Measurements from ENCODE around the gene COX19. TPM values are rescaled to one million over a fixed set of nuclear protein-coding genes. Genes with fewer than 3 reads are reported as not detected.
A peak's percentile ranks its signal among the peaks of the same experiment; 100 is the strongest.

The COX19 gene
- total and polyA plus RNA-seq, 2 of the 13 experiments (the other 11 are each of a cell fraction or from before 2014, with no cell fraction given), result 11.5 to 21.7 TPM

- TF ChIP-seq ZNF766 (CRISPR knock-in tag; IDR thresholded peaks at IDR 0.05; ENCODE audit: borderline replicate concordance), result no peak
- no peak for TF ChIP-seq ZNF7 (CRISPR knock-in tag; IDR thresholded peaks at IDR 0.05)
- TF ChIP-seq KLF11 (CRISPR knock-in tag; IDR thresholded peaks at IDR 0.05), result no peak
- TF ChIP-seq HCFC1 (IDR thresholded peaks at IDR 0.05; ENCODE audit: low read depth, low read length), result no peak
- no peak for TF ChIP-seq ZNF709 (CRISPR knock-in tag; IDR thresholded peaks at IDR 0.05)
- no peak for TF ChIP-seq GABPA (IDR thresholded peaks at IDR 0.05; ENCODE audit: low read depth, low read length)
- TF ChIP-seq GABPA (CRISPR knock-in tag; IDR thresholded peaks at IDR 0.05; ENCODE audit: low read depth), result no peak
- no peak for TF ChIP-seq ZFP82 (CRISPR knock-in tag; IDR thresholded peaks at IDR 0.05; ENCODE audit: borderline replicate concordance)
- TF ChIP-seq TFDP2 (CRISPR knock-in tag; IDR thresholded peaks at IDR 0.05), result no peak
- no peak for TF ChIP-seq FOXC1 (CRISPR knock-in tag; IDR thresholded peaks at IDR 0.05; ENCODE audit: borderline replicate concordance)
- no peak for TF ChIP-seq ZNF460 (CRISPR knock-in tag; IDR thresholded peaks at IDR 0.05; ENCODE audit: borderline replicate concordance)
- no peak for TF ChIP-seq TAF15 (IDR thresholded peaks at IDR 0.05; ENCODE audit: low read depth, low read length, poor library complexity, severe bottlenecking)
- no peak for TF ChIP-seq NFRKB (IDR thresholded peaks at IDR 0.05)
- TF ChIP-seq ZNF382 (CRISPR knock-in tag; IDR thresholded peaks at IDR 0.05; ENCODE audit: borderline replicate concordance), result no peak
- no peak for TF ChIP-seq THAP8 (CRISPR knock-in tag; IDR thresholded peaks at IDR 0.05; ENCODE audit: borderline replicate concordance)
- no peak for TF ChIP-seq ZBTB25 (CRISPR knock-in tag; IDR thresholded peaks at IDR 0.05)
- TF ChIP-seq HIC2 (CRISPR knock-in tag; IDR thresholded peaks at IDR 0.05; ENCODE audit: low read depth), result peak; percentile 59; the same call in 1 of the 2 replicates
- TF ChIP-seq ARHGAP35 (CRISPR knock-in tag; IDR thresholded peaks at IDR 0.05; ENCODE audit: borderline replicate concordance), result no peak
- no peak for TF ChIP-seq NR2F1 (CRISPR knock-in tag; IDR thresholded peaks at IDR 0.05)
- TF ChIP-seq ARID3A (IDR thresholded peaks at IDR 0.05; ENCODE audit: low read depth, low read length), result no peak
- TF ChIP-seq KDM6A (CRISPR knock-in tag; IDR thresholded peaks at IDR 0.05; ENCODE audit: low read depth), result no peak
- no peak for TF ChIP-seq TERF1 (CRISPR knock-in tag; IDR thresholded peaks at IDR 0.05)
- no peak for TF ChIP-seq ZMAT3 (CRISPR knock-in tag; conservative IDR thresholded peaks at IDR 0.05)
These were observed 21.6 kb downstream of the COX19 start (continued) for GRCh38 chr7:953547-954327.
